Gastroesophageal sphincter (tissue), 4 donors: ENCODE measurements around the gene EAF1. TPM values are rescaled to one million over a fixed set of nuclear protein-coding genes. Genes with fewer than 3 reads are reported as not detected.

Experiments
- ATAC-seq: fragments of 150-250 bp; one replicate; pipeline ENCODE4 v1.9.1; 2016; ENCODE audit warnings: mild to moderate bottlenecking, moderate library complexity
- H3K27ac ChIP-seq, 4 donors: fragments of 200-600 bp; sonication (generic) in 3 of 4; 1 replicate in 3 of 4; 2 replicates in 1 of 4; pipeline ENCODE4 v1.5.1; 2016 to 2019
- H3K27me3 ChIP-seq: fragments of 200-600 bp; sonication (generic); one replicate; pipeline ENCODE4 v1.5.1; 2019
- H3K36me3 ChIP-seq, 2 donors: fragments of 200-600 bp; sonication (generic); one replicate each; pipeline ENCODE4 v1.5.1; 2019; ENCODE audit warnings: control low read depth in 1 of 2
- H3K4me1 ChIP-seq, 3 donors: fragments of 200-600 bp; sonication (generic); 1 replicate in 2 of 3; 2 replicates in 1 of 3; pipeline ENCODE4 v1.5.1; 2016 to 2019; ENCODE audit warnings: control low read depth in 2 of 3
- H3K4me3 ChIP-seq, 2 donors: fragments of 200-600 bp; sonication (generic); one replicate each; pipeline ENCODE4 v1.5.1; 2019; ENCODE audit warnings: mild to moderate bottlenecking in 1 of 2, moderate library complexity in 1 of 2
- H3K9me3 ChIP-seq, 3 donors: fragments of 200-600 bp; sonication (generic); one replicate each; pipeline ENCODE4 v1.5.1; 2017 to 2019; ENCODE audit warnings: control low read depth in 2 of 3
- CTCF ChIP-seq, 4 experiments: fragments of 200-600 bp in 2 of 4; fragments of 450-650 bp in 2 of 4; sonication (generic) in 1 of 4; IDR thresholded peaks; one replicate each; pipeline ENCODE4 v1.5.1; 2017 to 2019; ENCODE audit warnings: antibody characterized with exemption in 4 of 4, mild to moderate bottlenecking in 2 of 4, moderate library complexity in 2 of 4
- EP300 ChIP-seq: sonication (generic); formaldehyde crosslinking; IDR thresholded peaks from one replicate; pipeline ENCODE4 v1.6.1; 2017; ENCODE audit warnings: antibody characterized with exemption, mild to moderate bottlenecking
- POLR2A ChIP-seq, 2 donors: fragments of 450-650 bp; IDR thresholded peaks; one replicate each; pipeline ENCODE4 v1.6.1; 2017; ENCODE audit warnings: antibody characterized with exemption in 2 of 2, mild to moderate bottlenecking in 2 of 2, moderate library complexity in 1 of 2
- POLR2AphosphoS5 ChIP-seq: sonication (generic); formaldehyde crosslinking; IDR thresholded peaks from one replicate; pipeline ENCODE4 v1.6.1; 2017; ENCODE audit warnings: antibody characterized with exemption
- WGBS, 2 donors: methylation state at CpG; one replicate each; pipeline ENCODE4 v1.1.5; 2018; ENCODE audit warnings: low coverage in 1 of 2; 5-methylcytosine and 5-hydroxymethylcytosine counted together
- total RNA-seq, 4 donors: library from RNA; depleted of rRNA; stranded (reverse); fragments of >200 nt; gene quantifications; one replicate each; pipeline ENCODE4 v1.1.0, GENCODE V29; 2016

EAF1 gene
- total RNA-seq, 4 donors from 2014 or later = 10.3 to 18.6 (median 15.6) TPM

- peaks cover 0 to 31% of the 10 kb centered on the region in 2 donors for H3K36me3 ChIP-seq
- no peak overlapping the region for H3K27ac ChIP-seq
- WGBS, 2 donors = 57 to 76% methylated on average over 2 to 3 of the region's 4 CpGs
- TF ChIP-seq EP300 (no peak), POLR2AphosphoS5 (no peak), POLR2A (IDR thresholded peaks at IDR 0.05) (no peak), CTCF (IDR thresholded peaks at IDR 0.05) (no peak)
- no peaks in the 10 kb centered on the region for H3K27me3 ChIP-seq
- H3K9me3 ChIP-seq = no peaks in the 10 kb centered on the region
- no peaks in the 10 kb centered on the region for H3K4me1 ChIP-seq
- ATAC-seq = no peak
- no peak overlapping the region for H3K4me3 ChIP-seq
Observed at GRCh38 chr3:15460891-15461531, 33.6 kb downstream of the EAF1 start.

GRCh38 chr3:15462451-15462850, 35.1 kb downstream of the EAF1 start:
- no peak for ATAC-seq
- no peak overlapping the region for H3K27ac ChIP-seq
- no peak for TF ChIP-seq EP300
- TF ChIP-seq CTCF (IDR thresholded peaks at IDR 0.05) = no peak
- no peak for TF ChIP-seq POLR2AphosphoS5
- no peak for TF ChIP-seq POLR2A (IDR thresholded peaks at IDR 0.05)
- H3K4me1 ChIP-seq = no peaks in the 10 kb centered on the region
- no peak overlapping the region for H3K4me3 ChIP-seq
- peaks cover 0 to 26% of the 10 kb centered on the region in 2 donors for H3K36me3 ChIP-seq
- 43% methylated on average over 1 of the region's 5 CpGs; no CpG with 5 or more reads in 1 of the 2 donors for WGBS, 2 donors
- no peaks in the 10 kb centered on the region for H3K27me3 ChIP-seq
- H3K9me3 ChIP-seq = no peaks in the 10 kb centered on the region

GRCh38 chr3:15465876-15466585, 38.6 kb downstream of the EAF1 start:
- WGBS, 2 donors = 100% methylated on average over 2 to 4 of the region's 6 CpGs
- H3K9me3 ChIP-seq = no peaks in the 10 kb centered on the region
- TF ChIP-seq POLR2AphosphoS5 = no peak
- no peak for TF ChIP-seq POLR2A (IDR thresholded peaks at IDR 0.05)
- TF ChIP-seq EP300 = no peak
- no peak for TF ChIP-seq CTCF (IDR thresholded peaks at IDR 0.05)
- H3K36me3 ChIP-seq = peaks cover 0 to 22% of the 10 kb centered on the region in 2 donors
- no peaks in the 10 kb centered on the region for H3K27me3 ChIP-seq
- ATAC-seq = no peak
- no peaks in the 10 kb centered on the region for H3K4me1 ChIP-seq
- no peak overlapping the region for H3K27ac ChIP-seq
- H3K4me3 ChIP-seq = no peak overlapping the region

GRCh38 chr3:15467227-15468181, 40.1 kb downstream of the EAF1 start:
- TF ChIP-seq POLR2AphosphoS5 (no peak), CTCF (IDR thresholded peaks at IDR 0.05) (no peak), POLR2A (IDR thresholded peaks at IDR 0.05) (no peak), EP300 (no peak)
- H3K36me3 ChIP-seq = peaks cover 0 to 22% of the 10 kb centered on the region in 2 donors
- H3K27me3 ChIP-seq = no peaks in the 10 kb centered on the region
- no peaks in the 10 kb centered on the region for H3K4me1 ChIP-seq
- WGBS, 2 donors = 78 to 82% methylated on average over 6 to 7 of the region's 11 CpGs
- H3K27ac ChIP-seq = no peak overlapping the region
- H3K9me3 ChIP-seq = no peaks in the 10 kb centered on the region
- H3K4me3 ChIP-seq = no peak overlapping the region
- ATAC-seq = no peak
